Measurements from ENCODE around the gene KCNA3.

The KCNA3 gene

DNA sequence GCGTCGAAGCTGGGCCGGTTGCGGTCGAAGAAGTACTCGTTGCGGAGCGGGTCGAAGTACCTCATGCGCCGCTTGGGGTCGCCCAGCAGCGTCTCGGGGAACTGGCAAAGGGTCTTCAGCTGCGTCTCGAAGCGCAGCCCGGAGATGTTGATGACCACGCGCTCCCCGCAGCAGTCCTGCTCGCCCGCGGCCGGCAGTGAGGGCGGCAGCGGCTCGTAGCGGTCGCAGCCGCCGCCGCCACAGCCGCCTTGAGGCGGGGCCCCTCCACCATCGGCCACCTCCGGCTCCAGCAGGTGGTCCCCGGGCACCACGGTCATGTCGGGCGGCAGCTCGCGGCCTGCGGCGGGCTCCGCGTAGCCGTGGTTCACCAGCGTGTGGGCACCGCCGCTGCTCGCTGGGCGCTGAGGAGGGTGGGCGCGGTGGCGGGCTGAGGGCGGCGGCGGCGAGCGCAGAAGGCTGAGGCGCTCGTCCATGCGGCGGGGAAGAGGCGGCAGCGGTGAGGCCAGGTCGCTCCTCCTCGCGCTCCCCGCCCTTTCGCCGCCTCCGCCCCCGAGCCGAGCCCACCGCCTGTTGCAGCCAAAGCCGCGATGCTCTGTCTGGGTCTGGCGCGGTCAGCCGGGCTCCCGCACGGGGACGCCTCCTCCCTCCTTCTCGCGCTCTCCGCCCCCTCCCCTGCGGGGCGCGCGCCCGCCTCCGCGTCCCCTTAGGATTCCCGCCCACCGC is at the start of gene KCNA3:
Gene KCNA3 (minus strand): TSS at position 604 of the 723 bp plus-strand sequence. CDS start 131 bp downstream, at position 473.
- TF ChIP-seq, protein P1, sequence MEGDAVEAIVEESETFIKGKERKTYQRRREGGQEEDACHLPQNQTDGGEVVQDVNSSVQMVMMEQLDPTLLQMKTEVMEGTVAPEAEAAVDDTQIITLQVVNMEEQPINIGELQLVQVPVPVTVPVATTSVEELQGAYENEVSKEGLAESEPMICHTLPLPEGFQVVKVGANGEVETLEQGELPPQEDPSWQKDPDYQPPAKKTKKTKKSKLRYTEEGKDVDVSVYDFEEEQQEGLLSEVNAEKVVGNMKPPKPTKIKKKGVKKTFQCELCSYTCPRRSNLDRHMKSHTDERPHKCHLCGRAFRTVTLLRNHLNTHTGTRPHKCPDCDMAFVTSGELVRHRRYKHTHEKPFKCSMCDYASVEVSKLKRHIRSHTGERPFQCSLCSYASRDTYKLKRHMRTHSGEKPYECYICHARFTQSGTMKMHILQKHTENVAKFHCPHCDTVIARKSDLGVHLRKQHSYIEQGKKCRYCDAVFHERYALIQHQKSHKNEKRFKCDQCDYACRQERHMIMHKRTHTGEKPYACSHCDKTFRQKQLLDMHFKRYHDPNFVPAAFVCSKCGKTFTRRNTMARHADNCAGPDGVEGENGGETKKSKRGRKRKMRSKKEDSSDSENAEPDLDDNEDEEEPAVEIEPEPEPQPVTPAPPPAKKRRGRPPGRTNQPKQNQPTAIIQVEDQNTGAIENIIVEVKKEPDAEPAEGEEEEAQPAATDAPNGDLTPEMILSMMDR (conservative IDR thresholded peaks at IDR 0.05), result no peak
- no peak within 1 kb of the TSS for H3K27ac ChIP-seq

DNA sequence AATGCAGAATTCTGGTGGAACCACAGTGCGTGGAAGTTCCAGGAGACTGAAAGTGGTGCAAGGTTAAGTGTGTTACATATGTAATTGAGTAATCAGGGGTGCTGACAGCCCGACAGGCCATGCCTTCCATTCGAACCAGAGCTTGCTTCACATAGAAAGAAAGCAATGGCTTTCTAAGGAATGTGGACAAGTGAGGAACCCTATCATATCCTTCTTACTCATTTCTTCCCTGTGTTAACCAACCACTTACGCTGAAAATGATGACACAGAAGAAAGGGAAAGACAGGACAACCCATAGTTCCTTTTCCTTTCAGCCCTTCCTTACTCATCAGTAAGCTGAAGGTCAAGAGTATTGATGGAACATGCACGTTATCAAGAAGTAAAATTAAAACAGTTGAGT is 48.1 kb upstream of the KCNA3 start:
- TF ChIP-seq, protein P1 (conservative IDR thresholded peaks at IDR 0.05), result no peak
- no peak for TF ChIP-seq ZFX (IDR thresholded peaks at IDR 0.05)
- H3K27ac ChIP-seq, result no peak overlapping the region

DNA sequence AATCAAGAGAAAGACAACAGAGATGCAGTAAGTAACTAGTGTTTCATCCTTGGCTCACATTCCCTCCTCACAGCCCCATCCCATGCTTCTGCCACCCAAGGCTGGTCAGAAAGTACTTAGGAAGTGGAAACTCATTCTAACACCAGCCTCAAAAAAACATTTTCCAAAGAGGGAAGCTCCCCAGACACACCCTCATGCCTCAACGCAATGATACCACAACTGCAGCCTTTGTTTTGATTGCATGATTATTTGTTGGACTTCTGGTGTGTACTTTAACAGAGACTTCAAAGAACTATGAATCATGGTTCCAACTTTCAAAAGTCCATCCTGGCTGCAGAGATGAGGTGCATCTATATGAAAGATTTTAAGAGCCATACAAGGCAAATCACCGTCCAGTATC is 45.2 kb upstream of the KCNA3 start:
- TF ChIP-seq, protein P1 (conservative IDR thresholded peaks at IDR 0.05), result no peak
- no peak for TF ChIP-seq ZFX (IDR thresholded peaks at IDR 0.05)
- no peak overlapping the region for H3K27ac ChIP-seq

DNA sequence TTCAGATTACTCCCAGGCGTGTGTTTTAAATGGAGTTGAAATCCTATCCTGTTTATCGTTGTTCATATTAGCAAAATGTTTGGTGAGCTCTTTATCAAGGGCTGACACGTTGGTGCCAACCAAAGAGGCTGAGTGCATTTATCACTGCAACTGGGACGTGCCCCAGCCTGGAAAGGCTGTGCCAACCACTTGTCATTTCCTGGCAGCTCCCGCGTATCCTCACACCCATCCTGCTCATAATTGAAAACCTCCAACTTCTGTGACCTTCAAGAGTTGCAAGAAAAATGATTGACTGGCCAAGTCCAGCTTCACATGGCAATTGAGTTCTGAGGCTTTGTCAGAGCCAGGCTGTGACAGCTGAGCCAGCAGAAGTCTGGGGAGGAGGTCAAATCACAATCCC is 43.7 kb upstream of the KCNA3 start:
- no peak overlapping the region for H3K27ac ChIP-seq
- no peak for TF ChIP-seq ZFX (IDR thresholded peaks at IDR 0.05)
- TF ChIP-seq, protein P1 (conservative IDR thresholded peaks at IDR 0.05), result no peak

DNA sequence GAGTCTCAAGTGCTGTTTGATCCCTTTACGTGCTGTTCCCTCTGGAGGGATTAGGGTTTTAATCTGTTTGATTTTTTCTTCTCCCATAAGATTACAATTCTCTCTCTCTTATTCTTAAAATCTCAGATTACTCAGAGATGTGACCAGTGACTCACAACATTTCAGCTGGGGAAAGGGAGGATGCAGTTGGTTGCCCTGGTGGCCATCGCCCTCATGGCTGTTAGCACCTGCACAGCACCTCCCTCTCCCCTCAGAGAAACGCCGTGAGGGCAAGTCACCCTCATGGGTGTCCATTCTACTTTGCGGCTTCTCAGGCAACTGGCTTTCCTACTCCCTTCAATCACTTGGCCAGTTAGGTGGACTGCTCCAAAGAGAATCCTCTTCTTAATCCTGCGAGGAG is 42.4 kb upstream of the KCNA3 start:
- H3K27ac ChIP-seq, result no peak overlapping the region
- TF ChIP-seq, protein P1 (conservative IDR thresholded peaks at IDR 0.05), result no peak
- no peak for TF ChIP-seq ZFX (IDR thresholded peaks at IDR 0.05)

DNA sequence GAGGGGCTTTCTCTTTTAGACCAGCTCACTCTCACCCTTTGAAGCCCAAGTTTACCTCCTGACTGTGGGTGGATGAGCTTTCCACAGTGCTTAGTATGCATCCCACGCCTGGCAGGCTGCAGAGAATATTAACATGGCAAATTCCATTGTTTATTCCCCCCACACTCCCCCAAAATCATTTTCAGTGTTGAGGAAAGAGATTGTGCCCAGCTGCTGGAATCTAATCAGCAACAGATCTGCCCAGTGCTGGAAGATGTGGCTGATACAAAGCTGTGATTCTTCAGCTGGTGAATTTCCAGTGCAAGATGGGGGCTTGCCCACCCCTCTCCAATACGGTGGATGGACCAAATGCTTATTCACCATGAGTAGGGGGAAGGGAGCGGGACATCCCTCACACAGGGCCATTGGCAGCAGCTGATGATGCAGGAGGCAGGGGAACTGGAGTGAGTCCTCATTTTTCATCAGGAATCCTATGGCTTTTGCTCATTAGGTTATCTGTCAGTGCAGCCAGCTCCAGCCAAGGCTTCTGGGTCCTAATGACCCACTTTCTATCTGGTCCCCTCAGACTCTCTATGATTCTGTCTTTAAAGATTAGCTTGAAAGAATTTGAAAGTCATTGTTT is 39.7 kb upstream of the KCNA3 start:
- no peak overlapping the region for H3K27ac ChIP-seq
- TF ChIP-seq ZFX (IDR thresholded peaks at IDR 0.05), result no peak
- TF ChIP-seq, protein P1 (conservative IDR thresholded peaks at IDR 0.05), result no peak

DNA sequence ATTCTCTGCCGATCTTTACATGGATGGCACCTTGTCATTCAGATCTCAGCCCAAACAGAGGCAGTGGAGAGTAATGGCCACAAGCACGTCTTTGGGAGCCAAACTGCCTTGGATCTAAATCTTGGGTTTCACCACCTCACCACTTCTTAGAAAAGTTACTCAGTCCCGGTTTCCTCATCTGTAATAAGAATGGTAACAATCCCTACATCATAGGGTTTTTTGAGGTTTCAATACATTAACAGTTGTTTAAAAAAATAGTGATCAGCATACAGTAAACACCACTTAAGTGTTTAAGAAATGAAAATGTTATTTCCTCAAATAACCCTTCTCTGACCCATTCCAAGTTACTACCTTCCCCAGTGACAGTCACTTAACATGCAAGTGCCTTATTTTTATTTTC is 38.5 kb upstream of the KCNA3 start:
- TF ChIP-seq, protein P1 (conservative IDR thresholded peaks at IDR 0.05), result no peak
- TF ChIP-seq ZFX (IDR thresholded peaks at IDR 0.05), result no peak

More for the DNA sequence above, 38.5 kb upstream of the KCNA3 start:
- H3K27ac ChIP-seq, result no peak overlapping the region

Measured in C4-2B (cell line).